ENCODE results near the gene CDC14B.
"Not testable (repeated sequence)": the region's sequence is repeated elsewhere in the genome, so short reads cannot be mapped to it uniquely, and the experiment has no call there.

The CDC14B gene

GRCh38 chr9:96582199-96582598, 37.4 kb downstream of the CDC14B start:
- not testable (repeated sequence) for DNase-seq

GRCh38 chr9:96581786-96582185, 37.9 kb downstream of the CDC14B start:
- no peak for DNase-seq

- DNase-seq: no peak
Measured at GRCh38 chr9:96581301-96581700, 38.3 kb downstream of the CDC14B start.

GRCh38 chr9:96574931-96575351, 44.7 kb downstream of the CDC14B start:
- no peak for DNase-seq

GRCh38 chr9:96574455-96574854, 45.2 kb downstream of the CDC14B start:
- no peak for DNase-seq

- DNase-seq: peak; percentile 24
Measured at GRCh38 chr9:96567203-96567700, 52.4 kb downstream of the CDC14B start.

- DNase-seq: peak; percentile 75
Measured at GRCh38 chr9:96566498-96567202, 53.0 kb downstream of the CDC14B start.

GRCh38 chr9:96565671-96566497, 53.8 kb downstream of the CDC14B start:
- no peak for DNase-seq

GRCh38 chr9:96564217-96564616, 55.4 kb downstream of the CDC14B start:
- DNase-seq: no peak

- DNase-seq: no peak
Measured at GRCh38 chr9:96559339-96559943, 60.2 kb downstream of the CDC14B start.

GRCh38 chr9:96557921-96558320, 61.7 kb downstream of the CDC14B start:
- DNase-seq: no peak

GRCh38 chr9:96556701-96557461, 62.8 kb downstream of the CDC14B start:
- DNase-seq: no peak

- DNase-seq: no peak
Measured at GRCh38 chr9:96555567-96556386, 63.9 kb downstream of the CDC14B start.

GRCh38 chr9:96554801-96555566, 64.7 kb downstream of the CDC14B start:
- DNase-seq: no peak

- DNase-seq: no peak
Measured at GRCh38 chr9:96554326-96554725, 65.3 kb downstream of the CDC14B start.

- DNase-seq: no peak
Measured at GRCh38 chr9:96553070-96553469, 66.6 kb downstream of the CDC14B start.

- no peak for DNase-seq
Measured at GRCh38 chr9:96551403-96551802, 68.2 kb downstream of the CDC14B start.

- DNase-seq: no peak
Measured at GRCh38 chr9:96550659-96551058, 69.0 kb downstream of the CDC14B start.

GRCh38 chr9:96543131-96543530, 76.5 kb downstream of the CDC14B start:
- DNase-seq: not testable (repeated sequence)

GRCh38 chr9:96540106-96540505, 79.5 kb downstream of the CDC14B start:
- DNase-seq: no peak

GRCh38 chr9:96532173-96532572, 87.5 kb downstream of the CDC14B start:
- no peak for DNase-seq

All from activated CD8-positive, alpha-beta memory T cell treated with anti-CD3 and anti-CD28 coated beads, Interleukin-2, amount 50 U/mL, for 4 hours (primary cell).